GM04504 (cell line): ENCODE results near the gene ERCC6L2.
A peak's percentile ranks its signal among the peaks of the same experiment; 100 is the strongest.

Experiments
- DNase-seq: peaks from one replicate; pipeline ENCODE4 v3.0.0-alpha.2; 2012; ENCODE audit warnings: low read depth

ERCC6L2 gene

GRCh38 chr9:95875305-95876137, at the start of gene ERCC6L2:
TSS of gene ERCC6L2 (plus strand) at chr9:95875691. CDS start at chr9:95876039, 348 bp downstream.
- peak; percentile 98 for DNase-seq

DNA sequence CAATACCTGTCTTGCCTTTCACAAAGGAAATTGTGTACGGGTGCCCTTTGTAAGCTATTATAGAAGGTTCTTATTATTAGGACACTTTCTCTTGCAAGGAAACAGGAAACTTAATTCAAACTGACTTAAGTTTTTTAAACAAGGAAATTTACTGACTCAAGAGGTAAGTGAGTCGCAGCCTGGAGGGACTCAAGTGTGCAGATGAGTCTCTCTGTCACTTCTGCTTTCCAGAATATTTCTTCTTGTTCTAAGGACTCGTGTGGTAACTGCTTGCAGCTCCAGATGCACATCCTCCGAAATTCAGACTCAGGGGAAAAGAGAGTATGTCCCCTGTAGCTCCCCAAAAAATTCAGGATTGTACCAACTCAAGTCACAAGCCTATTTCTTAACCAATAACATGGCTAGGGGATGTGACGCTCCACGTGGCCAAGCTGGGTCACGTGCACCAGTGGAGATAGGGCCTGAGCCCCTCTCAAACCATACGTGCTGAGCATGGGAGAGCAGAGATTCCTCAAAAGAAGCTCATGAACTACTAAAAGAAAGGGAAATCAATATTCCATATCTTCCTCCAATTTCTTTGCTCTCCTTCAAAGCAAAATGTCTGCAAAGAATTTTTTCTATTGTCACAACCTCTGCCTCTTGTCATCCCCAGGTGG, 49.2 kb upstream of the ERCC6L2 start:
- DNase-seq, result no peak

- DNase-seq, result no peak
These were observed 44.7 kb upstream of the ERCC6L2 start for GRCh38 chr9:95830768-95831167.

GRCh38 chr9:95831810-95832209, 43.7 kb upstream of the ERCC6L2 start:
- DNase-seq, result no peak

GRCh38 chr9:95833546-95834178, 41.8 kb upstream of the ERCC6L2 start:
- DNase-seq, result no peak

DNA sequence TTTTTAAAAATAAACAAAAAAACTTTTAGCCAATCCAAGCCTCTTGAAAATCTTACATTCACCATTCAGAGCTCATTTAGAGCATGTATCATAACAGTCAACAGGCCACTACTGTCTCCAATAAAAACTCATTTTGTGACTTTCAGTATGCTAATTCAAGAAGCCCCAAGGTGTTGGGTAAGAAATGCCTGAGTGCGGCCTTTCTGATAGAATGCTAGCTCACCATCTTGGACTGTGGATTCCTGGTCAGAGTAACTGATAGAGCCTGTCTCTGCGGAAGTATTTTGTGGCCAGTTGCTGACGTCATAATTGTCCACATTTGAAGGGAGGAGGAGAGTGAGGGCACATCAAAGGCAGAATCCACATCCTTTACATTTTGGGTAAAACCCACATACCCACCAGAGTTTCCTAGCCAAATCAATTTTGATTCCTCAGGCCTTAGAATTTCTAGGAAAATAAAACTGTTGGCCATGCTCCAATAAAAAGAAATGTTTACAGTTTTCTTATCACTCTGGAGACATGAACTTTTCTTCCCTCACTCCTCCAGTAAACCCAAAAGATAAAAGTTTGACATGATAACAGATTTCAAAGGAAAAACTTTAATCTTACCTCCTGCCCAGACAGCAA, 41.1 kb upstream of the ERCC6L2 start:
- DNase-seq, result no peak

- no peak for DNase-seq
These were observed 40.1 kb upstream of the ERCC6L2 start for GRCh38 chr9:95835393-95835792.

DNA sequence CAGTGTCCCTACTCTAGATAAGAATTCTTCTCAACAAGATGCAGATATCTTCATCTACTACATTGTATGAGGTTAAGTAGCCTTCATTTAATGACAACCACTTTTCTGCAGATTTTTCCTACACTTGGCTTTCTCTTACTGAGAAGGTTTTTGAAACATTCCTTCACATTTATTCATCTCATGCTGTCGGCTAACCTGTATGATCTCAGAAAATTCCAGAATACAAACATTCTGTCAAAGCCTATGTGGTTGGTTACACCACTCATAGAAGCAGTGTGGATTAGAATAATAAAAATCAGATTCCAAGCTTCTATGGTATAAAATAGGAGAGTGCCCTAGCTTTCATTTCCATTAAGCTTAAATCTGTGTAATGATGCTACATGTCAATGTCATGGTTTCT, 39.4 kb upstream of the ERCC6L2 start:
- no peak for DNase-seq

DNA sequence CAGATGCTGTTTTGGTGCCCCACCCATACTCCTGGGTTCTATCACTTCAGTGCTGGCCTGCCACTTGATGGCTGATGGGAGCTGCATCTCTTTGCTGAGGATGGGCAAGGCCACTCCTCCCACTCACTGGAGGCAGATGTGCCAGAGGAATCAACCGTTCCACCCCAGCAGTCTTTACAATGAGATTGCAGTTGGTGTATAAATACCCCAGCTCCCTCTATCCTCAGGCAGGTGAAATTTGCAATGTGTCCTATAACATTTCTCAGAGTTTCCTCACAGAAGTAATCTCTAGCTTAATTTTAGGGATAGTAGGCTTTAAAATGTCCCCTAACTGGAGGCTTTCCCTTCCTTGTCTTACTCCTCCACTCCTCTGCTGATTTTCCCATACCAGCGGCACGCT, 36.5 kb upstream of the ERCC6L2 start:
- no peak for DNase-seq

- no peak for DNase-seq
These were observed 35.4 kb upstream of the ERCC6L2 start for GRCh38 chr9:95840074-95840473.

- no peak for DNase-seq
These were observed 34.1 kb upstream of the ERCC6L2 start for GRCh38 chr9:95841377-95841776.

DNA sequence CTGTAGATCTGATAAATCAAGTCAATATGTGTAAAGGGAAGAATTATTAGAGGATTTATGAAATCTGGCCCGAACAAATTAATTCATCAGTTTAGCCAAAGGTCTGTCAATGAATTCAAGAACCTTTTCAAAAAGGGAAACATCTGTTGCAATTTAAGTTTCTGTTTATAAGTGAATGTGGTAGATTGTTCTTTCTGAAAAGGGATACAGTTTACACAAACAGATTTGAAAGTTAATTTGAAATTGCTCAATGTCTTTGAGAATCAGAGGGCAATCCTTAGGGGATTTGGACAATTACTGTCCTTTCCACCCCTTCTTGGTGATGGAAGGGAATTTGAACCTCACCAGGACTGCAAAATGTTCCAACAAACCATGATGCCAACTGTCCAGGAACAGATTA, 29.7 kb upstream of the ERCC6L2 start:
- DNase-seq, result no peak

DNA sequence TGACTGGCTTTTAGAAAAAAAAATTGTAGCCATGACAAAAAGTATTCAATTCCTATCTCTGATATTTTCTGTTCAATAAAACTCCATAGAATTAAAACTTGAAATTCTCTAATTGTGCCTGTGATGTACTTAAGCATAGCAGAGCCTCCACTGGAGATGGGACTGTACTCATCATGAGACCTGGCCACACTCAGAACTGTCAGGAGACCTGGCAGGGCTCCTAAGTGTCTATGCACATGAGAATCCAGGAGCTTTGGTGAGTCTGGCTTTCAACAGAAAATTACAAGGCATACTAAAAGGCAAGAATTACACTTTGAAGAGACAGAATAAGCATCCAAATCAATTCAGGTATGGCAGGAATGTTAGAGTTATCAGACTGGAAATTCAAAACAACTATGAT, 26.7 kb upstream of the ERCC6L2 start:
- DNase-seq, result no peak

GRCh38 chr9:95852059-95853032, 23.1 kb upstream of the ERCC6L2 start:
- no peak for DNase-seq

GRCh38 chr9:95854386-95855020, 21.0 kb upstream of the ERCC6L2 start:
- DNase-seq, result no peak

DNA sequence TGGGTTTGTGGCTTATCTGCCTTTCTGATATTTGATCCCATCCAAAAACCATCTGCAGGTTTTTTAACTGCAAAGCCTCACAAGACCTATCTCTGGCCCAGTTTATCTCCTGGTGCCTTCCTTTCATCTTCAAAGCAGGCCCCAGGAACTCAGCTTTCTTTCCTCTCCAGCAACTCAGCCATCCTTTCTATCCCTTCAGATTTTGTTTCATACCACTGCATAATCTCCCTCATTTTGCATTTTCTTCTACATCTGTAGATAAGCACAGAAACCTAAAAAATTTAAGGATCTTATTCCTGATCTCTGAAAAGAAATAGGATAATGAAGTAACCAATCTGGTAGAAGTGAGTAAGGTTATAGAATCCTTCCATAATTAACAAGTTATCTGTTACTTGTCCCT, 19.5 kb upstream of the ERCC6L2 start:
- DNase-seq, result no peak

DNA sequence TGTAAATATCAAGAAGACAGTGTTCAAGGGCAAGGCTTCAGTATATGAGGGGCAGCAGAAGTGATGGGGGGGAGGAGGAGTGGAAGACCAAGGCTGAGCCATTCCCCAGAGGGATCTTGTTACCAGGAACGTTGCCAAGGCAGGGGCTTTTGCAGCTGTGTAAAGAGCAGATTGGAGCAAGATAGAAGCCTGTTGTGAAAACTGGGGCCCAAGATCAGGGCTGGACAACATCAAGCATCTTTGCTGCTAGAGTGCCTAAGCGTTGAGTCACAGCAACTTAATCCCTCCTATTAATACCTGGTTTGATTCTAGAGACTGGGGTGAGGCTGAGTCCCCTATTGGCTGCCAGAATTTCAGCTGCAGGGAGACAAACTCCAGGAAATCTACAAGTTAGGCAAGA, 18.4 kb upstream of the ERCC6L2 start:
- DNase-seq, result no peak

GRCh38 chr9:95857896-95858295, 17.6 kb upstream of the ERCC6L2 start:
- no peak for DNase-seq

DNA sequence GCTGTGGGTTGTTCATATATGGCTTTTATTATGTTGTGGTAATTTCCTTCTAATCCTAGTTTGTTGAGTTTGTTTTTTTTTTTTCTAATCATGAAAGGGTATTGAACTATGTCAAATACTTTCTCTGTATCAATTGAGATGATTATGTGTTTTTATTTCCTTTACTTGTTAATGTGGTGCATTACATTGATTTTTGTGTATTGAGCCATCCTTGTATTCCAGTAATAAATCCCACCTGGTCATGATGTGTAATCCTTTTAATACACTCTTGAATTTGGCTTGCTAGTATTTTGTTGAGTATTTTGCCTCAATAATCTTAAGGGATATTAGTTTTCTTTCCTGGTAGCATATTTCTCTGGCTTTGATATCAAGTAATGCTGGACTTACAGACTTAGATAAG, 13.1 kb upstream of the ERCC6L2 start:
- no peak for DNase-seq

DNA sequence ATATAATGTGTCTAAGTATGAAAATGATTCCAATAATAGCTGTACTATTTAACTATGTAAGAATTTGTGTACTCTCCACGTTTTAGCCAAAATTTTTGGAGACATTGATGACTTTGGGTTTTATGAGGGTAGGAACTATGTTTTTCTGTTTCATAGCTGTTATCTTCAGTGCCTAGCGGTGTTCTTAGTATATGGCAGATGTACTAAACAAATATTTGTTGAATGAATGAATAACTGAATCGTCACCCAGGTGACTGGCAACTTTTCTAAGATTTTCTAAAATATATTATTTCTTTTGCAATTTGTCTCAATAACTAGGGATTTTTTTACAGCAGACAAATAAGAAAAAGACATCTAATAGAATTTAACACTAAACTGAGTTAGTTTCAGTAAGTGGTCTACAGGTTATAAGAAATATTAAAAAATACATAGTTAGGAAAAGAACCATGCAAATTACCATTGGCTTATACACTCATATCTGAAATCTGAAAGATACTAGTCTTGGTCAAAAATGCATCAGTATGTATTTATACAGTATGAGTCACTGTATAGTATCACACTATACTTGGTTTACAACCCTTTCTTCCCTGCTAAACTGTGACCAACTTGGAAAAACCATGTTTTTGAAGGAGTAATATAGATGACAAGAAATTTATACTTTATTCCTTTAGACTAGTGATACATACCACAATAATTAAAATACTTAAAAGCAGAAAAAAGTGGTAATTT, 10.5 kb upstream of the ERCC6L2 start:
- no peak for DNase-seq
